Measurements from ENCODE around the gene CSAD. TPM values are rescaled to one million over a fixed set of nuclear protein-coding genes. Genes with fewer than 3 reads are reported as not detected.

CSAD gene
- total RNA-seq = 3.9 and 14.9 TPM in 2 replicates

GRCh38 chr12:53180220-53180930, at the start of gene CSAD, which contains the start of gene ZNF740:
Gene CSAD (minus strand): TSS chr12:53180925. CDS start chr12:53173470, 7,455 bp downstream.
Gene ZNF740 (plus strand): TSS chr12:53180722. CDS start chr12:53181984, 1,262 bp downstream.

DNA sequence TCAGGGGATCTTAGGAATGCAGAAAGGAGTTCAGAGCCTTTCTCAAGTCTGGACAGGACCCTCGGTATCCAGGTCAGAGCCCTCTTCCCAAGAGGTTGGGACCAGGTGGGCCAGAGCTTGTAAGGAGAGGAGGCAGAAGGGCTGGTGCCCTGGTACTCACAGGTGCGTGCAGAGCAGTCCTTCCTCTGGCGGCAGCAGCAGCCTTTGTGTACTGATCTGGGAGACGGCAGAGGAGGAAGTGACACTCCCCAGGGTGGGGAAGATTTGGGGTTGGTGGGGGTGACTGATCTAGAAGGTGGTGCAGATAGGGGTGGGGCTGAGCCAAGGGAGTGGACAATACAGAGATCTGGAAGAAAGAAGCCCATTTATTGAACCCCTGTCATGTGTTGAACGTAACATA, 26.3 kb upstream of the CSAD start, which contains the start of gene ITGB7:
Gene ITGB7 (minus strand): TSS at position 210 of the 400 bp plus-strand sequence. CDS start 6,808 bp downstream, outside the sequence.

Small RNA genes lying within 50 kb of the gene (small RNA-seq; reads per million reads assigned to genes)
- gene HIGD1AP1 = not detected
- gene RNU6-333P = not detected

Other genes starting within 250 kb of the CSAD start
- 1,534 and 4,469 TPM in 2 replicates for gene KRT18, start 231.8 kb downstream of the CSAD start, total RNA-seq
- gene EIF4B, start 174.5 kb downstream of the CSAD start, total RNA-seq = 801 and 934 TPM in 2 replicates
- 5.1 and 14.9 TPM in 2 replicates for gene TNS2, start 130.9 kb downstream of the CSAD start, total RNA-seq
- gene SPRYD3, start 101.5 kb downstream of the CSAD start, total RNA-seq = 26.7 and 33.4 TPM in 2 replicates
- gene IGFBP6, start 83.3 kb downstream of the CSAD start, total RNA-seq = 45.4 and 101 TPM in 2 replicates
- not detected in 2 replicates for gene SOAT2, start 77.4 kb downstream of the CSAD start, total RNA-seq
- gene ZNF740, start 203 bp downstream of the CSAD start, total RNA-seq = 12.6 and 18.1 TPM in 2 replicates
- not detected in 2 replicates for gene ITGB7, start 26.3 kb upstream of the CSAD start, total RNA-seq
- 21.1 and 36.9 TPM in 2 replicates for gene RARG, start 51.3 kb upstream of the CSAD start, total RNA-seq
- 7.7 and 9.8 TPM in 2 replicates for gene ESPL1, start 87.4 kb upstream of the CSAD start, total RNA-seq
- 210 and 446 TPM in 2 replicates for gene PFDN5, start 114.6 kb upstream of the CSAD start, total RNA-seq
- 42.8 and 49.6 TPM in 2 replicates for gene MYG1, start 118.8 kb upstream of the CSAD start, total RNA-seq
- 53.0 and 64.9 TPM in 2 replicates for gene AAAS, start 140.7 kb upstream of the CSAD start, total RNA-seq
- gene SP7, start 155.4 kb upstream of the CSAD start, total RNA-seq = not detected in 2 replicates
- 41.6 and 57.5 TPM in 2 replicates for gene SP1, start 199.3 kb upstream of the CSAD start, total RNA-seq
- not detected in 2 replicates for gene AMHR2, start 242.9 kb upstream of the CSAD start, total RNA-seq

Measured in placental epithelial cell (primary cell).